Activated naive CD4-positive, alpha-beta T cell treated with anti-CD3 and anti-CD28 coated beads, Interleukin-2, amount 50 U/mL, for 72 hours (primary cell): ENCODE data around the gene FAM83F. TPM values are rescaled to one million over a fixed set of nuclear protein-coding genes. Genes with fewer than 3 reads are reported as not detected.

Experiments used
- ATAC-seq, 2 donors: fragments of 150-1000 bp; cut with Tn5 transposase; 2 replicates each; pipeline ENCODE4 v1.10.0; 2021; ENCODE audit warnings: mild to moderate bottlenecking in 2 of 2, moderate library complexity in 2 of 2
- DNase-seq, 2 donors: peaks; one replicate each; pipeline ENCODE4 v3.0.0; 2021 to 2022; ENCODE audit warnings: low spot score in 2 of 2
- H3K27ac Mint-ChIP-seq, 2 donors: one replicate each; pipeline ENCODE4 v1.8.0; 2022; ENCODE audit warnings: mild to moderate bottlenecking in 2 of 2, mixed read lengths in 2 of 2
- H3K36me3 Mint-ChIP-seq, 2 donors: one replicate each; pipeline ENCODE4 v1.8.0; 2022; ENCODE audit warnings: mixed read lengths in 2 of 2
- H3K9me3 Mint-ChIP-seq, 2 donors: one replicate each; pipeline ENCODE4 v1.8.0; 2022; ENCODE audit warnings: mixed read lengths in 2 of 2
- total RNA-seq, 2 donors: library from RNA; stranded (reverse); gene quantifications; one replicate each; pipeline ENCODE4 v1.2.3, GENCODE V29; 2022

The FAM83F gene
- total RNA-seq, 2 donors from 2014 or later = 1.1 TPM

GRCh38 chr22:40084246-40084645, 89.5 kb downstream of the FAM83F start:
- no peak overlapping the region for H3K27ac Mint-ChIP-seq

GRCh38 chr22:40088818-40089217, 94.1 kb downstream of the FAM83F start:
- Mint-ChIP-seq H3K27ac (peak overlapping the region in 1 of 2 donors; percentile 75), H3K9me3 (no peaks in the 10 kb centered on the region), H3K36me3 (no peaks in the 10 kb centered on the region)
- no peak for DNase-seq
- ATAC-seq = peak in 1 of 2 donors; percentile 70

More at GRCh38 chr22:40084246-40084645, 89.5 kb downstream of the FAM83F start:
- DNase-seq (no peak), ATAC-seq (peak in 1 of 2 donors; percentile 34)
- Mint-ChIP-seq H3K9me3 (no peaks in the 10 kb centered on the region), H3K36me3 (no peaks in the 10 kb centered on the region)

Other genes with a start within 250 kb of the FAM83F start
- 1 to 10 TPM in 1 of 2 donors, under 1 TPM in 1; 0.31 to 1.5 TPM for gene ENTHD1, start 101.2 kb upstream of the FAM83F start, total RNA-seq
- 10 to 100 TPM; 42.4 to 54.6 TPM for gene GRAP2, start 93.9 kb upstream of the FAM83F start, total RNA-seq
- 1 to 10 TPM; 2.4 to 2.5 TPM for gene TMA7B, start 34.6 kb upstream of the FAM83F start, total RNA-seq
- 10 to 100 TPM; 57.7 to 63.2 TPM for gene TNRC6B, start 183.0 kb downstream of the FAM83F start, total RNA-seq